Epithelial cell of proximal tubule (primary cell): Measurements from ENCODE around the gene IGSF23. TPM values are rescaled to one million over a fixed set of nuclear protein-coding genes. Genes with fewer than 3 reads are reported as not detected.
"Not testable (repeated sequence)": the region's sequence is repeated elsewhere in the genome, so short reads cannot be mapped to it uniquely, and the experiment has no call there.

Experiments
- DNase-seq: peaks from one replicate; pipeline ENCODE4 v3.0.0-alpha.2; 2011; ENCODE audit warnings: low read depth
- H3K4me3 ChIP-seq: 2 replicates; pipeline ENCODE4 v1.5.1; 2011; ENCODE audit warnings: low read depth, mild to moderate bottlenecking, low read length
- CTCF ChIP-seq: conservative IDR thresholded peaks from 2 replicates; pipeline ENCODE4 v1.5.1; 2012; ENCODE audit warnings: low read depth, mild to moderate bottlenecking, low read length
- total RNA-seq: library from RNA; depleted of rRNA; stranded (reverse); fragments of >200 nt; gene quantifications from 2 replicates; pipeline ENCODE4 v1.2.3, GENCODE V29; 2015

The IGSF23 gene
- total RNA-seq, 1 donor from 2014 or later = 0.12 TPM

- TF ChIP-seq CTCF = peak; percentile 58
- not testable (repeated sequence) for DNase-seq, H3K4me3 ChIP-seq
These were observed 2.9 kb upstream of the IGSF23 start for GRCh38 chr19:44610497-44610896.

- no peak for TF ChIP-seq CTCF
- DNase-seq = no peak
- no peak overlapping the region for H3K4me3 ChIP-seq
These were observed 1.5 kb upstream of the IGSF23 start for GRCh38 chr19:44611812-44612295.

- no peak overlapping the region for H3K4me3 ChIP-seq
- no peak for TF ChIP-seq CTCF
- no peak for DNase-seq
These were observed 950 bp downstream of the IGSF23 start for GRCh38 chr19:44614313-44614712.

GRCh38 chr19:44615863-44616247 is 2.5 kb downstream of the IGSF23 start:
- no peak for TF ChIP-seq CTCF
- DNase-seq = no peak
- no peak overlapping the region for H3K4me3 ChIP-seq

GRCh38 chr19:44617110-44617880 is 3.9 kb downstream of the IGSF23 start:
- H3K4me3 ChIP-seq = no peak overlapping the region
- DNase-seq = no peak
- TF ChIP-seq CTCF = no peak

GRCh38 chr19:44618640-44619357 is 5.4 kb downstream of the IGSF23 start:
- DNase-seq = no peak
- no peak for TF ChIP-seq CTCF
- H3K4me3 ChIP-seq = no peak overlapping the region
